NB4 (cell line): ENCODE results near the gene STAM.

Source experiments
- DNase-seq: peaks from one replicate; pipeline ENCODE4 v3.0.0; 2010; ENCODE audit warnings: low read depth
- H3K4me3 ChIP-seq: one replicate; pipeline ENCODE4 v1.5.1; 2011; ENCODE audit warnings: mild to moderate bottlenecking, low read depth, low read length, moderate library complexity
- MAX ChIP-seq: IDR thresholded peaks from 2 replicates; pipeline ENCODE4 v1.6.1; 2011; ENCODE audit warnings: low read depth, low read length
- MYC ChIP-seq: IDR thresholded peaks from 2 replicates; pipeline ENCODE4 v1.6.1; 2011; ENCODE audit warnings: low read depth, low read length
- POLR2A ChIP-seq: IDR thresholded peaks from 2 replicates; pipeline ENCODE4 v1.6.1; 2011; ENCODE audit warnings: mild to moderate bottlenecking; ENCODE audit not compliant: insufficient read length; ENCODE audit errors: extremely low read depth
- TF ChIP-seq, protein P1 (sequence below): IDR thresholded peaks from one replicate; pipeline ENCODE4 v1.5.1; 2012; ENCODE audit warnings: low read depth, low read length

Gene STAM

DNA sequence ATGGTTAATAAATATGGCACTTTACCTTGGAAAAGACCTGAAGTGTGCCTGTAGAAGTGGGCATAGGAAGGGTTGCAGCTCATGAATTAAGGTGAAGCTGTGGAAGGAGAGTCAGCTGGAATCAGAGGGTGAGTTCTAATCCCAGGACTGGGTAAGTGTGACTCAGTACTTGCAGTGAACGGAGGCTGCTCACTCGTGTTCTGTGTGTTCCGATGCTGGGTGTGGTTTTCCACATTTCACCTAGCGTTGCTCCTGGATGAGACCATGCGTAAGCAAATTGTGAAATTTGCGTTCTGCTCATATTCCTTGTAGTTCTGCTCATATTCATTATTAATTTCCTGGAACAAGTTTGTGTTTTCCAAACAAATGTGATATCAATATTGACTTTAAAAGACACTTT lies 85.7 kb downstream of the STAM start:
- DNase-seq, result no peak
- no peak for TF ChIP-seq MAX
- no peak for TF ChIP-seq POLR2A
- TF ChIP-seq, protein P1, sequence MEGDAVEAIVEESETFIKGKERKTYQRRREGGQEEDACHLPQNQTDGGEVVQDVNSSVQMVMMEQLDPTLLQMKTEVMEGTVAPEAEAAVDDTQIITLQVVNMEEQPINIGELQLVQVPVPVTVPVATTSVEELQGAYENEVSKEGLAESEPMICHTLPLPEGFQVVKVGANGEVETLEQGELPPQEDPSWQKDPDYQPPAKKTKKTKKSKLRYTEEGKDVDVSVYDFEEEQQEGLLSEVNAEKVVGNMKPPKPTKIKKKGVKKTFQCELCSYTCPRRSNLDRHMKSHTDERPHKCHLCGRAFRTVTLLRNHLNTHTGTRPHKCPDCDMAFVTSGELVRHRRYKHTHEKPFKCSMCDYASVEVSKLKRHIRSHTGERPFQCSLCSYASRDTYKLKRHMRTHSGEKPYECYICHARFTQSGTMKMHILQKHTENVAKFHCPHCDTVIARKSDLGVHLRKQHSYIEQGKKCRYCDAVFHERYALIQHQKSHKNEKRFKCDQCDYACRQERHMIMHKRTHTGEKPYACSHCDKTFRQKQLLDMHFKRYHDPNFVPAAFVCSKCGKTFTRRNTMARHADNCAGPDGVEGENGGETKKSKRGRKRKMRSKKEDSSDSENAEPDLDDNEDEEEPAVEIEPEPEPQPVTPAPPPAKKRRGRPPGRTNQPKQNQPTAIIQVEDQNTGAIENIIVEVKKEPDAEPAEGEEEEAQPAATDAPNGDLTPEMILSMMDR, result no peak
- TF ChIP-seq MYC, result no peak
- no peak overlapping the region for H3K4me3 ChIP-seq

GRCh38 chr10:17730667-17731066 lies 86.7 kb downstream of the STAM start:
- DNase-seq, result no peak
- no peak overlapping the region for H3K4me3 ChIP-seq
- TF ChIP-seq MAX, result no peak
- TF ChIP-seq, protein P1, result no peak
- TF ChIP-seq POLR2A, result no peak
- no peak for TF ChIP-seq MYC

DNA sequence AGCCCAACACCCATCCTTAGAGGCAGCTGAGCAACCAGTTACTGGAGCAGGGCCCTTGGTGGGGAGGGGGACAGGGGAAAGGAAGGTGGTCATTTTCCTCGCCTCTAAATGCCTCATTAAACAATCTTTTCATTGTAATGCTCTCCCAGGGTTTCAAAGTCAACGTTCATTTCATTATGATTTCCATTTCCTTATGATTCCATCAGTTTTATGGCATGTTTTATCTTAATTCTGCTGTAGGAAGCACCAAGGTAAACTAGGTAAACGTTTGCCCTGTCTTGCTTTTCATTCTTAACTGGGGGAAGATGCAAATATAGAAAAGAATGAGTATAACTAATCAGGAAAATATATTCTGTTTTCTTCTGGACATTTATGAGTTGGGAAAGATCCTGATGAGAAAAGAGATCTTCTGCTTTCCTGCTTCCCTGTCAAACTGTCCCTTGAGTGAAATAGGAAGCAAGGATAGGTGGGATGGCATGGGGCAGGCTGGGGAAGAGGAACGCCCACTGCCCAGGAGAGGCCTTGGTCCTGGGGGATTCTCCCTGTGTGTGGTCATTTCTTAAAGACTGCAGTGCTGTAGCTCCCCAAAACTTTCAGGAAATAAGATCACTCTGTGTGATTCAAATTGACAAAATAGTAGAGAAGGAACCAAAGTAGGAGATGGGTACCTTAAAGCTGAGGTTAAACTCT lies 87.5 kb downstream of the STAM start:
- H3K4me3 ChIP-seq, result no peak overlapping the region
- no peak for TF ChIP-seq MYC
- TF ChIP-seq, protein P1, result no peak
- no peak for TF ChIP-seq MAX
- no peak for TF ChIP-seq POLR2A
- DNase-seq, result no peak

DNA sequence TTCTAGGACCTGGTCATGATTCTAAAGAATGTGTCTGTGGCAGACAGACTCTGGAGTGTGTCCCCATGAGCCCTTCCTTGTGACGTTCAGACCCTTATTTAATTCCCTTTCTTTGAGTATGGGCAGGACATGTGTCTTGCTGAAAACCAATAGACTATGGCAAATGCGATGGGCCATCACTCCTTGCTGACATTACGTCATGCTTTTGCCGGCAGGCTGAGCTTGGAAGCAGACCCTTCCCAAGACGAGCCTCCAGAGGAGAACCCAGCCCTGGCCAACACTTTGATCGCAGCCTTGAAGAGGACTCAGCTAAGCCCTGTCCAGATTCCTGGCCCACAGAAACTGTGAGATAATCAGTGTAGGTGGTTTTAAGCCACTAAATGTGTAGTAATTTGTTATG lies 89.7 kb downstream of the STAM start:
- H3K4me3 ChIP-seq, result no peak overlapping the region
- no peak for DNase-seq
- no peak for TF ChIP-seq MAX
- TF ChIP-seq, protein P1, result no peak
- no peak for TF ChIP-seq MYC
- no peak for TF ChIP-seq POLR2A

- no peak overlapping the region for H3K4me3 ChIP-seq
- DNase-seq, result no peak
- TF ChIP-seq MAX (no peak), MYC (no peak), POLR2A (no peak)
- TF ChIP-seq, protein P1, result no peak
Observed at GRCh38 chr10:17734432-17735080, 90.6 kb downstream of the STAM start.
